H1 (cell line): ENCODE results near the gene ADRA2C.

Experiments used
- BCL11A ChIP-seq, 2 experiments: IDR thresholded peaks; one replicate each; pipeline ENCODE4 v1.6.1; 2011; ENCODE audit warnings: low read depth in 2 of 2, low read length in 2 of 2, mild to moderate bottlenecking in 2 of 2
- CTCF ChIP-seq, 3 experiments: IDR thresholded peaks; 1 replicate in 2 of 3; 2 replicates in 1 of 3; pipeline versions ENCODE4 v1.5.1 to v1.6.1; 2011; ENCODE audit warnings: low read length in 3 of 3, mild to moderate bottlenecking in 3 of 3, inconsistent platforms in 2 of 3, low read depth in 1 of 3, moderate library complexity in 1 of 3; ENCODE audit not compliant: insufficient read depth in 1 of 3; ENCODE audit errors: control extremely low read depth in 1 of 3
- E2F6 ChIP-seq: IDR thresholded peaks from 2 replicates; pipeline ENCODE4 v1.6.1; 2012; ENCODE audit warnings: inconsistent platforms
- HDAC2 ChIP-seq, 2 experiments: fragments of 300-600 bp in 1 of 2; sonication (generic) in 1 of 2; IDR thresholded peaks; 2 replicates each; pipeline ENCODE4 v1.6.1; 2011 to 2012; ENCODE audit warnings: low read depth in 2 of 2, low read length in 2 of 2, mild to moderate bottlenecking in 2 of 2, moderate library complexity in 2 of 2, borderline replicate concordance in 1 of 2, inconsistent platforms in 1 of 2
- MAX ChIP-seq: IDR thresholded peaks from 2 replicates; pipeline ENCODE4 v1.6.1; 2012; ENCODE audit warnings: inconsistent platforms
- PHF8 ChIP-seq: fragments of 200-600 bp; sonication (generic); conservative IDR thresholded peaks from 2 replicates; pipeline ENCODE4 v1.7.1; 2012; ENCODE audit warnings: low read depth, mild to moderate bottlenecking, inconsistent platforms, low read length, moderate library complexity
- POLR2A ChIP-seq, 2 experiments: IDR thresholded peaks; 1 replicate in 1 of 2; 2 replicates in 1 of 2; pipeline ENCODE4 v1.6.1; 2011; ENCODE audit warnings: low read depth in 2 of 2, low read length in 2 of 2, mild to moderate bottlenecking in 2 of 2; ENCODE audit errors: control extremely low read depth in 1 of 2
- RBBP5 ChIP-seq: IDR thresholded peaks from 2 replicates; pipeline ENCODE4 v1.7.1; 2012; ENCODE audit warnings: low read depth, mild to moderate bottlenecking, inconsistent platforms, low read length, moderate library complexity, borderline replicate concordance
- RXRA ChIP-seq: IDR thresholded peaks from 2 replicates; pipeline ENCODE4 v1.6.1; 2011; ENCODE audit warnings: low read depth, mild to moderate bottlenecking, low read length, moderate library complexity; ENCODE audit not compliant: insufficient read depth
- ZNF274 ChIP-seq: IDR thresholded peaks from 2 replicates; pipeline ENCODE4 v1.7.0; 2012; ENCODE audit warnings: low read length, borderline replicate concordance; ENCODE audit errors: extremely low read depth

GRCh38 chr4:3730422-3731190 is 35.6 kb upstream of the ADRA2C start:
- TF ChIP-seq CTCF (IDR thresholded peaks at IDR 0.05; ENCODE audit: control extremely low read depth in 1 of 3, insufficient read depth in 1 of 3, low read depth in 1 of 3, low read length in 3 of 3) (no peak), E2F6 (no peak), RBBP5 (no peak), MAX (no peak), ZNF274 (no peak), BCL11A (IDR thresholded peaks at IDR 0.05; ENCODE audit: low read depth in 2 of 2, low read length in 2 of 2) (no peak), POLR2A (IDR thresholded peaks at IDR 0.05; ENCODE audit: control extremely low read depth in 1 of 2, low read depth in 2 of 2, low read length in 2 of 2) (no peak), RXRA (no peak), HDAC2 (IDR thresholded peaks at IDR 0.05; ENCODE audit: borderline replicate concordance in 1 of 2, low read depth in 2 of 2, low read length in 2 of 2) (no peak), PHF8 (no peak)
